ENCODE results near the gene DNAJC5.
A peak's percentile ranks its signal among the peaks of the same experiment; 100 is the strongest.

Gene DNAJC5

DNA sequence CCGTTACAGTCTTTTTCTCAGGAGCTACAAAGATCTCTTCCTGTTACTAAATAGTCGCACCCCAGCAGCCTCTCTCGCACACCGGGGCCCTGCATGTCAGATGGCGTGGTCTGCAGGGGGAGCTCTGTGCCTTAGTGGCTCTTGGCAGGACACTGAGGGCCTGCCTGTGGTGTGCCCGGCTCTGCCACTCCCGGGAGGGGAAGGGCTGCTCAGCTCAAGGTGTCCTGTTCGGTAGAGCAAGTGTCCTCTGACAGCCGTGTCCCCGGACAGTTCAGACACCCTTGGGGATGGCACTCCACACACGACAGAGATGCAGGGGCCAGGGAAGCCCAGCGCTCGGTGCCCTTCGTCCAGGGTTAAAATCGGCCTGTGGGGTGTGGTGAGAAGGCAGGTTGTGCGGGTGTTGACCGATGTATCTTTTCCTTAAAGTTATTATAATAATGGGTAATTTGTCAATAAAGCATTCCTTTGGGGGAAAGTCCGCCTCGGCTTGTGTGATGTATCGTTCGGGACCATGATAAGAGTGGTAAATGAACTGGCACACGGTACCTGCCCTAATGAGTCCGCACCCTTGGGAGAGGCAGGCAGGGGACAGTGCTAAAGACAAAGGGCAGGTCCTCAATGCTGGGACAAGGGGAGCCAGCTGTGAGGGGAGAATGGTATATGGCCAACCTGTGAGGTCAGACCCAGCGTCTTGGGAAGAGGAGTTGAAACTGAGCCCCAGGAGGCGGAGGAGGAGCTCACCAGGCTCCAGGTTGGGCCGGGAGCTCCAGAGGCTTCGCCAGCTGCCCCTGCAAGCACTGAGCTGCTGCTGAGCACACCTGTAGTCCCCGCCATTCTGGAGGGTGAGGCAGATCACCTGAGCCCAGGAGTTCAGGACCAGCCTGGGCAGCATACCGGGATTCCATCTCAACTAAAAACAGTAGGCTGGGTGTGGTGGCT is 3.6 kb upstream of the DNAJC5 start:
- no peaks in the 10 kb centered on the region for H3K27me3 ChIP-seq (ENCODE audit: control insufficient read depth, low read length)
- peaks cover 32% of the 10 kb centered on the region for H3K36me3 ChIP-seq (ENCODE audit: control insufficient read depth, low read length)
- no peak for TF ChIP-seq CTCF (IDR thresholded peaks at IDR 0.05; ENCODE audit: low read depth, low read length, poor library complexity, severe bottlenecking)
- no peak for TF ChIP-seq EZH2phosphoT487 (IDR thresholded peaks at IDR 0.05; ENCODE audit: borderline replicate concordance, low read length)
- H3K4me1 ChIP-seq (ENCODE audit: control insufficient read depth, low read length) = peaks cover 12% of the 10 kb centered on the region
- peaks cover 5% of the 10 kb centered on the region for H4K20me1 ChIP-seq (ENCODE audit: control insufficient read depth, insufficient read depth, low read depth, low read length)
- no peaks in the 10 kb centered on the region for H3K9me3 ChIP-seq (ENCODE audit: control insufficient read depth, insufficient read depth, low read length)
- H3F3A ChIP-seq (ENCODE audit: control insufficient read depth, insufficient read depth) = peaks cover 14% of the 10 kb centered on the region
- H3K9me2 ChIP-seq (replicated peaks; ENCODE audit: control insufficient read depth, low read length) = no peaks in the 10 kb centered on the region
- no peak overlapping the region for H3K4me3 ChIP-seq (ENCODE audit: low read length)
- H3K79me2 ChIP-seq (ENCODE audit: control insufficient read depth, low read length) = peaks cover 10% of the 10 kb centered on the region
- H3K4me2 ChIP-seq (ENCODE audit: low read length) = no peak overlapping the region
- H3K27ac ChIP-seq (ENCODE audit: low read depth, low read length) = no peak overlapping the region

GRCh38 chr20:63892402-63892801 is 2.5 kb upstream of the DNAJC5 start:
- H3K4me3 ChIP-seq (ENCODE audit: low read length) = no peak overlapping the region
- H3K9me2 ChIP-seq (replicated peaks; ENCODE audit: control insufficient read depth, low read length) = no peaks in the 10 kb centered on the region
- H3K27ac ChIP-seq (ENCODE audit: low read depth, low read length) = no peak overlapping the region
- peaks cover 20% of the 10 kb centered on the region for H3K79me2 ChIP-seq (ENCODE audit: control insufficient read depth, low read length)
- peaks cover 11% of the 10 kb centered on the region for H4K20me1 ChIP-seq (ENCODE audit: control insufficient read depth, insufficient read depth, low read depth, low read length)
- TF ChIP-seq CTCF (IDR thresholded peaks at IDR 0.05; ENCODE audit: low read depth, low read length, poor library complexity, severe bottlenecking) (no peak), EZH2phosphoT487 (IDR thresholded peaks at IDR 0.05; ENCODE audit: borderline replicate concordance, low read length) (no peak)
- H3F3A ChIP-seq (ENCODE audit: control insufficient read depth, insufficient read depth) = peaks cover 14% of the 10 kb centered on the region
- H3K36me3 ChIP-seq (ENCODE audit: control insufficient read depth, low read length) = peaks cover 33% of the 10 kb centered on the region
- H3K9me3 ChIP-seq (ENCODE audit: control insufficient read depth, insufficient read depth, low read length) = no peaks in the 10 kb centered on the region
- no peaks in the 10 kb centered on the region for H3K27me3 ChIP-seq (ENCODE audit: control insufficient read depth, low read length)
- H3K4me2 ChIP-seq (ENCODE audit: low read length) = no peak overlapping the region
- H3K4me1 ChIP-seq (ENCODE audit: control insufficient read depth, low read length) = peaks cover 19% of the 10 kb centered on the region

GRCh38 chr20:63893999-63894357 is 948 bp upstream of the DNAJC5 start:
- Histone ChIP-seq H3K36me3 (ENCODE audit: control insufficient read depth, low read length) (peaks cover 37% of the 10 kb centered on the region), H3K4me3 (ENCODE audit: low read length) (peak overlapping the region; percentile 77), H3K27me3 (ENCODE audit: control insufficient read depth, low read length) (no peaks in the 10 kb centered on the region), H3K27ac (ENCODE audit: low read depth, low read length) (no peak overlapping the region), H3K4me1 (ENCODE audit: control insufficient read depth, low read length) (peaks cover 25% of the 10 kb centered on the region), H3K9me2 (replicated peaks; ENCODE audit: control insufficient read depth, low read length) (no peaks in the 10 kb centered on the region), H4K20me1 (ENCODE audit: control insufficient read depth, insufficient read depth, low read depth, low read length) (peaks cover 20% of the 10 kb centered on the region), H3F3A (ENCODE audit: control insufficient read depth, insufficient read depth) (peaks cover 14% of the 10 kb centered on the region), H3K4me2 (ENCODE audit: low read length) (peak overlapping the region; percentile 89; the same call in 1 of the 2 replicates), H3K79me2 (ENCODE audit: control insufficient read depth, low read length) (peaks cover 36% of the 10 kb centered on the region), H3K9me3 (ENCODE audit: control insufficient read depth, insufficient read depth, low read length) (no peaks in the 10 kb centered on the region)
- no peak for TF ChIP-seq CTCF (IDR thresholded peaks at IDR 0.05; ENCODE audit: low read depth, low read length, poor library complexity, severe bottlenecking)
- no peak for TF ChIP-seq EZH2phosphoT487 (IDR thresholded peaks at IDR 0.05; ENCODE audit: borderline replicate concordance, low read length)

All from DOHH2 (cell line).